Measurements from ENCODE around the gene GNPTG. TPM values are rescaled to one million over a fixed set of nuclear protein-coding genes. Genes with fewer than 3 reads are reported as not detected.
A peak's percentile ranks its signal among the peaks of the same experiment; 100 is the strongest.

Gene GNPTG
- total and polyA plus RNA-seq, 2 of the 13 experiments (the other 11 are each of a cell fraction or from before 2014, with no cell fraction given) = 22.7 to 71.1 TPM

DNA sequence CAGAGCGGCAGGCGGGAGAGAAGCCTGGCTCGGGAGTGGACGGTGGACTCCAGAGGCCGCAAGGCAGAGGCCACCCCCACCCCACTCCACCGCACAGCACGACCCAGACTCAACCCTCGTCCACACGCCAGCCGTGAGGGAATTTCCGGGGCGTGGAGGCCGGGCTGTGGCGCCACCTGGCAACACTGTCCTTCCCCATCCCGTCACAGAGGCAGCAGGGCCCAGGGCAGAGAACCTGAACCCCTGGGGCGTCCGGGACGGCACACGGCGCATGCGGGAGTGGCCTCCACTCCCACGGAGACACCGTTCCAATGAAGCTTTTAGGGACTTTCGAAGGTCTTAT is 23.5 kb downstream of the GNPTG start:
- ChIA-PET CTCF (ENCODE audit: low intra/inter-chr PET ratio, low total read pairs) (no interaction called here), POLR2A (no interaction called here)
- Histone ChIP-seq H3K79me2 (ENCODE audit: insufficient read depth, low read length) (peaks cover 16% of the 10 kb centered on the region), H4K20me1 (ENCODE audit: insufficient read depth, low read length) (peaks cover 13% of the 10 kb centered on the region), H3K4me1 (ENCODE audit: insufficient read depth, low read length) (peaks cover 24% of the 10 kb centered on the region), H3K4me3 (replicated peaks in 1 of 3; ENCODE audit: insufficient read depth in 1 of 3, low read depth in 2 of 3, low read length in 3 of 3) (no peak overlapping the region), H3K9me3 (ENCODE audit: low read length) (no peaks in the 10 kb centered on the region), H3K36me3 (replicated peaks in 1 of 2; ENCODE audit: control insufficient read depth in 1 of 2, insufficient read depth in 2 of 2, low read length in 2 of 2) (peaks cover 5 to 10% of the 10 kb centered on the region in 2 experiments; a peak in 2 of 5 replicates), H3K4me2 (ENCODE audit: low read depth, low read length) (no peak overlapping the region), H2AFZ (ENCODE audit: low read length) (no peak overlapping the region), H3K27me3 (ENCODE audit: control insufficient read depth in 1 of 2, insufficient read depth in 2 of 2, low read length in 2 of 2) (no peaks in the 10 kb centered on the region), H3K9ac (ENCODE audit: insufficient read depth, low read depth, low read length) (no peak overlapping the region), H3K27ac (ENCODE audit: extremely low read length, insufficient read depth, low read length) (no peak overlapping the region)
- in situ Hi-C loops (cut with HindIII; ENCODE audit: extremely low pct_ligation_motif_present, low pct_unique_long_range_greater_than_20kb) = no loop called here
- BruUV-seq (replicated peaks) = no TSS peak
- WGBS (ENCODE audit: low lambda C conversion rate) = 95% methylated on average over 7 of the region's 24 CpGs
- intact Hi-C loops (cut with micrococcal nuclease; ENCODE audit: unreplicated experiment) = no loop called here
- no peak for TF ChIP-seq TCF7L2 (IDR thresholded peaks at IDR 0.05; ENCODE audit: low read depth, low read length)
- TF ChIP-seq, protein P1, sequence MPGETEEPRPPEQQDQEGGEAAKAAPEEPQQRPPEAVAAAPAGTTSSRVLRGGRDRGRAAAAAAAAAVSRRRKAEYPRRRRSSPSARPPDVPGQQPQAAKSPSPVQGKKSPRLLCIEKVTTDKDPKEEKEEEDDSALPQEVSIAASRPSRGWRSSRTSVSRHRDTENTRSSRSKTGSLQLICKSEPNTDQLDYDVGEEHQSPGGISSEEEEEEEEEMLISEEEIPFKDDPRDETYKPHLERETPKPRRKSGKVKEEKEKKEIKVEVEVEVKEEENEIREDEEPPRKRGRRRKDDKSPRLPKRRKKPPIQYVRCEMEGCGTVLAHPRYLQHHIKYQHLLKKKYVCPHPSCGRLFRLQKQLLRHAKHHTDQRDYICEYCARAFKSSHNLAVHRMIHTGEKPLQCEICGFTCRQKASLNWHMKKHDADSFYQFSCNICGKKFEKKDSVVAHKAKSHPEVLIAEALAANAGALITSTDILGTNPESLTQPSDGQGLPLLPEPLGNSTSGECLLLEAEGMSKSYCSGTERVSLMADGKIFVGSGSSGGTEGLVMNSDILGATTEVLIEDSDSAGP (CRISPR knock-in tag; IDR thresholded peaks at IDR 0.05; ENCODE audit: borderline replicate concordance) = 0 out of 2 replicates have a peak, but pooled peaks have one; percentile 15
- 0 out of 2 replicates have a peak, but pooled peaks have one; percentile 36 for TF ChIP-seq RBFOX2 (IDR thresholded peaks at IDR 0.05; ENCODE audit: low read depth, low read length)
- DNase-seq (ENCODE audit: low spot score) (no peak), FAIRE-seq (no peak), ATAC-seq (no peak)

DNA sequence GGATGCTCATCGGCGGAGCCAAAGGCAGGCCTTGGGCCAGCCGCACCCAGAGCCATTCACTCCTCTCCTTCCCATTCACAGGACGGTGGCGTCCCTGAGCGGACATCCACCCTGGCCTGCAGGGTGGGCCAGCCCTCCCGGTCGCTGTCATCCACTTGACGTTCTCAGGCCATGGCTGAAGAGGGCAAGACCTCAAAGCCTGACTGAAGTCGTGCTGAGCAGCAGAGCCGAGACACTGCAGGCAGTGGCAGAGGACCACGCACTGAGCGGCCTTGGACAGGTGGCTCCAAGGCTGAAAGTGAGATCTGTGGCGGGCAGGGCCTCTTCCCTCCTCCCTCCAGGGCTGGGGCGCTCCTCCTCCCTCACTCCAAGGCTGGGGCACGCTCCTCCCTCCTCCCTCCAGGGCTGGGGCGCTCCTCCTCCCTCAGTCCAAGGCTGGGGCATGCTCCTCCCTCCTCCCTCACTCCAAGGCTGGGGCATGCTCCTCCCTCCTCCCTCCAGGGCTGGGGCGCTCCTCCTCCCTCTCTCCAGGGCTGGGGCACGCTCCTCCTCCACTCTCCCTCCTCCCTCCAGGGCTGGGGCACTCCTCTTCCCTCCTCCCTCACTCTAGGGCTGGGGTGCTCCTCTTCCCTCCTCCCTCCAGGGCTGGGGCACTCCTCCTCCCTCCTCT is 24.1 kb downstream of the GNPTG start:
- DNase-seq (ENCODE audit: low spot score) (no peak), ATAC-seq (no peak), FAIRE-seq (no peak)
- no peaks in the 10 kb centered on the region for H3K27me3 ChIP-seq (ENCODE audit: control insufficient read depth in 1 of 2, insufficient read depth in 2 of 2, low read length in 2 of 2)
- H3K27ac ChIP-seq (ENCODE audit: extremely low read length, insufficient read depth, low read length) = no peak overlapping the region
- no TSS peak for BruUV-seq (replicated peaks)
- no peak overlapping the region for H3K9ac ChIP-seq (ENCODE audit: insufficient read depth, low read depth, low read length)
- H3K4me3 ChIP-seq (replicated peaks in 1 of 3; ENCODE audit: insufficient read depth in 1 of 3, low read depth in 2 of 3, low read length in 3 of 3) = no peak overlapping the region
- peaks cover 26% of the 10 kb centered on the region for H3K4me1 ChIP-seq (ENCODE audit: insufficient read depth, low read length)
- peaks cover 11% of the 10 kb centered on the region for H4K20me1 ChIP-seq (ENCODE audit: insufficient read depth, low read length)
- no peak overlapping the region for H2AFZ ChIP-seq (ENCODE audit: low read length)
- peaks cover 5 to 10% of the 10 kb centered on the region in 2 experiments; a peak in 2 of 5 replicates for H3K36me3 ChIP-seq (replicated peaks in 1 of 2; ENCODE audit: control insufficient read depth in 1 of 2, insufficient read depth in 2 of 2, low read length in 2 of 2)
- WGBS (ENCODE audit: low lambda C conversion rate) = 95% methylated on average over 10 of the region's 19 CpGs
- CTCF ChIA-PET (ENCODE audit: low intra/inter-chr PET ratio, low total read pairs) = no interaction called here
- intact Hi-C loops (cut with micrococcal nuclease; ENCODE audit: unreplicated experiment) = no loop called here
- H3K9me3 ChIP-seq (ENCODE audit: low read length) = no peaks in the 10 kb centered on the region
- POLR2A ChIA-PET = no interaction called here
- in situ Hi-C loops (cut with HindIII; ENCODE audit: extremely low pct_ligation_motif_present, low pct_unique_long_range_greater_than_20kb) = no loop called here
- no peak overlapping the region for H3K4me2 ChIP-seq (ENCODE audit: low read depth, low read length)
- TF ChIP-seq PHF21A (CRISPR knock-in tag; IDR thresholded peaks at IDR 0.05) (no peak), ZNF263 (CRISPR knock-in tag; IDR thresholded peaks at IDR 0.05) (peak; percentile 95)
- H3K79me2 ChIP-seq (ENCODE audit: insufficient read depth, low read length) = peaks cover 16% of the 10 kb centered on the region
